ENCODE measurements around the gene LRMDA.

GRCh38 chr10:75972491-75973276 is 541.3 kb downstream of the LRMDA start:
- TF ChIP-seq POLR2A (IDR thresholded peaks at IDR 0.05) (no peak), CTCF (IDR thresholded peaks at IDR 0.05) (no peak)
